Trophoblast cell (in vitro differentiated cells and primary cell): ENCODE data around the gene TBL1X.

Source experiments
- DNase-seq, 2 donors: peaks; one replicate each; pipeline ENCODE4 v3.0.0-alpha.2; 2016
- H2AFZ ChIP-seq: 2 replicates; pipeline ENCODE4 v1.6.1; 2013; ENCODE audit warnings: low read length, moderate library complexity, mild to moderate bottlenecking; ENCODE audit not compliant: insufficient read depth, poor library complexity
- H2AK5ac ChIP-seq: 2 replicates; pipeline ENCODE4 v1.6.1; 2013; ENCODE audit warnings: mild to moderate bottlenecking, low read length
- H2BK120ac ChIP-seq: 2 replicates; pipeline ENCODE4 v1.6.1; 2013; ENCODE audit warnings: low read length, mild to moderate bottlenecking, moderate library complexity; ENCODE audit not compliant: insufficient read depth, poor library complexity
- H2BK12ac ChIP-seq: 2 replicates; pipeline ENCODE4 v1.6.1; 2013; ENCODE audit warnings: mild to moderate bottlenecking, low read length, moderate library complexity
- H2BK5ac ChIP-seq: 2 replicates; pipeline ENCODE4 v1.6.1; 2013; ENCODE audit warnings: low read length, low read depth, moderate library complexity, mild to moderate bottlenecking; ENCODE audit not compliant: poor library complexity
- H3K14ac ChIP-seq: 2 replicates; pipeline ENCODE4 v1.6.1; 2013; ENCODE audit warnings: mild to moderate bottlenecking, low read length
- H3K18ac ChIP-seq: 2 replicates; pipeline ENCODE4 v1.6.1; 2013; ENCODE audit warnings: mild to moderate bottlenecking, low read length
- H3K23ac ChIP-seq: 2 replicates; pipeline ENCODE4 v1.6.1; 2013; ENCODE audit warnings: low read length
- H3K27ac ChIP-seq: 2 replicates; pipeline ENCODE4 v1.5.1; 2013; ENCODE audit warnings: low read depth, mild to moderate bottlenecking, inconsistent platforms, low read length, moderate library complexity
- H3K27me3 ChIP-seq: 2 replicates; pipeline ENCODE4 v1.6.1; 2013; ENCODE audit warnings: inconsistent platforms, mild to moderate bottlenecking, low read length, moderate library complexity; ENCODE audit not compliant: insufficient read depth
- H3K36me3 ChIP-seq, 2 experiments: 1 replicate in 1 of 2; 2 replicates in 1 of 2; pipeline ENCODE4 v1.6.1; 2013; ENCODE audit warnings: low read length in 2 of 2, mild to moderate bottlenecking in 2 of 2, moderate library complexity in 1 of 2; ENCODE audit not compliant: insufficient read depth in 2 of 2, control insufficient read depth in 1 of 2
- H3K4ac ChIP-seq: 2 replicates; pipeline ENCODE4 v1.6.1; 2013; ENCODE audit warnings: low read depth, mild to moderate bottlenecking, low read length, moderate library complexity
- H3K4me1 ChIP-seq, 2 experiments: 1 replicate in 1 of 2; 2 replicates in 1 of 2; pipeline ENCODE4 v1.6.1; 2013; ENCODE audit warnings: low read length in 2 of 2, mild to moderate bottlenecking in 2 of 2, moderate library complexity in 1 of 2; ENCODE audit not compliant: insufficient read depth in 2 of 2, control insufficient read depth in 1 of 2
- H3K4me2 ChIP-seq: 2 replicates; pipeline ENCODE4 v1.6.1; 2013; ENCODE audit warnings: inconsistent platforms, mild to moderate bottlenecking, low read length, moderate library complexity
- H3K4me3 ChIP-seq: 2 replicates; pipeline ENCODE4 v1.5.1; 2013; ENCODE audit warnings: mild to moderate bottlenecking, low read depth, low read length, inconsistent platforms
- H3K79me1 ChIP-seq: one replicate; pipeline ENCODE4 v1.6.1; 2013; ENCODE audit warnings: low read length
- H3K79me2 ChIP-seq: 2 replicates; pipeline ENCODE4 v1.6.1; 2013; ENCODE audit warnings: low read length, mild to moderate bottlenecking; ENCODE audit not compliant: control insufficient read depth, insufficient read depth, poor library complexity
- H3K9ac ChIP-seq: 2 replicates; pipeline ENCODE4 v1.6.1; 2013; ENCODE audit warnings: mild to moderate bottlenecking, low read length
- H3K9me3 ChIP-seq: 2 replicates; pipeline ENCODE4 v1.6.1; 2013; ENCODE audit warnings: low read depth, mild to moderate bottlenecking, control low read depth, inconsistent platforms, low read length; ENCODE audit not compliant: insufficient read depth
- H4K12ac ChIP-seq: 2 replicates; pipeline ENCODE4 v1.6.1; 2013; ENCODE audit warnings: low read depth, mild to moderate bottlenecking, low read length, moderate library complexity
- H4K8ac ChIP-seq: 2 replicates; pipeline ENCODE4 v1.6.1; 2013; ENCODE audit warnings: low read depth, mild to moderate bottlenecking, low read length, moderate library complexity
- H4K91ac ChIP-seq: one replicate; pipeline ENCODE4 v1.6.1; 2013; ENCODE audit warnings: low read depth, mild to moderate bottlenecking, low read length, moderate library complexity
- WGBS: extraction: QIAGEN DNeasy Blood & Tissue Kit; methylation state at CpG from one replicate; pipeline ENCODE4 v1.1.7; 2013; ENCODE audit warnings: missing lambda C conversion rate; ENCODE audit not compliant: insufficient read length, insufficient coverage; ENCODE audit errors: extremely low coverage; 5-methylcytosine and 5-hydroxymethylcytosine counted together

TBL1X gene

GRCh38 chrX:9635368-9635767 lies 170.5 kb downstream of the TBL1X start:
- no peak overlapping the region for H2BK5ac ChIP-seq
- H4K91ac ChIP-seq: no peak overlapping the region
- no peak overlapping the region for H2BK12ac ChIP-seq
- H3K4ac ChIP-seq: no peak overlapping the region
- no peak overlapping the region for H4K8ac ChIP-seq
- H3K27me3 ChIP-seq: no peaks in the 10 kb centered on the region
- no peak for DNase-seq
- H3K14ac ChIP-seq: no peak overlapping the region
- H3K4me3 ChIP-seq: no peak overlapping the region
- H3K36me3 ChIP-seq: no peaks in the 10 kb centered on the region
- H2AFZ ChIP-seq: no peak overlapping the region
- H3K79me2 ChIP-seq: no peaks in the 10 kb centered on the region
- no peak overlapping the region for H4K12ac ChIP-seq
- H3K9me3 ChIP-seq: no peaks in the 10 kb centered on the region
- no peak overlapping the region for H3K4me2 ChIP-seq
- no peak overlapping the region for H3K27ac ChIP-seq
- H3K9ac ChIP-seq: no peak overlapping the region
- H2BK120ac ChIP-seq: no peak overlapping the region
- no peaks in the 10 kb centered on the region for H3K79me1 ChIP-seq
- no peak overlapping the region for H3K18ac ChIP-seq
- H2AK5ac ChIP-seq: no peak overlapping the region
- WGBS: no CpG with 5 or more reads among the region's 4 CpGs
- no peak overlapping the region for H3K23ac ChIP-seq
- peaks cover 0 to 3% of the 10 kb centered on the region in 2 experiments for H3K4me1 ChIP-seq

GRCh38 chrX:9635803-9636202 lies 170.9 kb downstream of the TBL1X start:
- Histone ChIP-seq H2BK12ac (no peak overlapping the region), H3K9ac (no peak overlapping the region), H2BK120ac (no peak overlapping the region), H3K36me3 (no peaks in the 10 kb centered on the region), H3K4ac (no peak overlapping the region), H3K4me3 (no peak overlapping the region), H2AK5ac (no peak overlapping the region), H2AFZ (no peak overlapping the region), H3K23ac (no peak overlapping the region), H3K27me3 (no peaks in the 10 kb centered on the region), H3K4me2 (no peak overlapping the region), H3K4me1 (peaks cover 0 to 3% of the 10 kb centered on the region in 2 experiments), H3K9me3 (no peaks in the 10 kb centered on the region), H3K79me1 (no peaks in the 10 kb centered on the region), H3K27ac (no peak overlapping the region), H4K91ac (no peak overlapping the region), H4K8ac (no peak overlapping the region), H3K79me2 (no peaks in the 10 kb centered on the region), H4K12ac (no peak overlapping the region), H3K14ac (no peak overlapping the region), H3K18ac (no peak overlapping the region), H2BK5ac (no peak overlapping the region)
- no peak for DNase-seq
- WGBS: no CpG with 5 or more reads among the region's 4 CpGs

- Histone ChIP-seq H3K27ac (no peak overlapping the region), H4K8ac (no peak overlapping the region), H2BK12ac (no peak overlapping the region), H3K27me3 (no peaks in the 10 kb centered on the region), H2BK120ac (no peak overlapping the region), H4K91ac (no peak overlapping the region), H2BK5ac (no peak overlapping the region), H4K12ac (no peak overlapping the region), H2AFZ (no peak overlapping the region), H3K9ac (no peak overlapping the region), H3K9me3 (no peaks in the 10 kb centered on the region), H3K4ac (no peak overlapping the region), H3K36me3 (no peaks in the 10 kb centered on the region), H3K79me2 (no peaks in the 10 kb centered on the region), H3K18ac (no peak overlapping the region), H3K4me3 (no peak overlapping the region), H3K4me2 (no peak overlapping the region), H3K14ac (no peak overlapping the region), H3K79me1 (no peaks in the 10 kb centered on the region), H2AK5ac (no peak overlapping the region), H3K23ac (no peak overlapping the region), H3K4me1 (peaks cover 0 to under 1% of the 10 kb centered on the region in 2 experiments)
- DNase-seq: no peak
These were observed 174.0 kb downstream of the TBL1X start for GRCh38 chrX:9638871-9639270.

- H3K79me1 ChIP-seq: no peaks in the 10 kb centered on the region
- no peaks in the 10 kb centered on the region for H3K9me3 ChIP-seq
- no peak overlapping the region for H3K9ac ChIP-seq
- no peak overlapping the region for H2AFZ ChIP-seq
- no peaks in the 10 kb centered on the region for H3K27me3 ChIP-seq
- H2AK5ac ChIP-seq: no peak overlapping the region
- H3K36me3 ChIP-seq: no peaks in the 10 kb centered on the region
- no peak overlapping the region for H3K4me3 ChIP-seq
- no peaks in the 10 kb centered on the region for H3K4me1 ChIP-seq
- H3K4ac ChIP-seq: no peak overlapping the region
- no peak overlapping the region for H3K18ac ChIP-seq
- H4K12ac ChIP-seq: no peak overlapping the region
- WGBS: no CpG with 5 or more reads among the region's 14 CpGs
- no peaks in the 10 kb centered on the region for H3K79me2 ChIP-seq
- no peak overlapping the region for H2BK12ac ChIP-seq
- no peak overlapping the region for H3K4me2 ChIP-seq
- no peak for DNase-seq
- no peak overlapping the region for H4K91ac ChIP-seq
- no peak overlapping the region for H4K8ac ChIP-seq
- H2BK120ac ChIP-seq: no peak overlapping the region
- H3K27ac ChIP-seq: no peak overlapping the region
- H2BK5ac ChIP-seq: no peak overlapping the region
- H3K14ac ChIP-seq: no peak overlapping the region
- H3K23ac ChIP-seq: no peak overlapping the region
These were observed 177.6 kb downstream of the TBL1X start for GRCh38 chrX:9642270-9642995.
